DND-41 (cell line): Measurements from ENCODE around the gene MMP17.

Experiments
- ATAC-seq: fragments of 200-7000 bp; cut with Tn5 transposase; 3 replicates; pipeline ENCODE4 v1.9.1; 2021; ENCODE audit warnings: low read depth; ENCODE audit not compliant: insufficient read depth
- DNase-seq: peaks from one replicate; pipeline ENCODE4 v3.0.0-alpha.2; 2020
- H2AFZ ChIP-seq: 2 replicates; pipeline ENCODE4 v1.6.0; 2012; ENCODE audit warnings: low read depth, low read length
- H3K27ac ChIP-seq: 2 replicates; pipeline ENCODE4 v1.5.1; 2012; ENCODE audit warnings: low read length, inconsistent platforms
- H3K27me3 ChIP-seq: fragments of 200-600 bp; sonication (generic); 2 replicates; pipeline ENCODE4 v1.6.0; 2012; ENCODE audit warnings: low read length, mild to moderate bottlenecking, inconsistent platforms; ENCODE audit not compliant: insufficient read depth, poor library complexity
- H3K36me3 ChIP-seq: 2 replicates; pipeline ENCODE4 v1.5.1; 2012; ENCODE audit warnings: low read length, inconsistent platforms; ENCODE audit not compliant: insufficient read depth
- H3K4me1 ChIP-seq: 2 replicates; pipeline ENCODE4 v1.5.1; 2012; ENCODE audit warnings: mild to moderate bottlenecking, low read length; ENCODE audit not compliant: insufficient read depth
- H3K4me2 ChIP-seq: 2 replicates; pipeline ENCODE4 v1.6.0; 2012; ENCODE audit warnings: mild to moderate bottlenecking, moderate library complexity, low read length, inconsistent platforms; ENCODE audit not compliant: insufficient read depth
- H3K4me3 ChIP-seq, 2 experiments: fragments of 200-600 bp in 1 of 2; shearing (Covaris generic) in 1 of 2; 2 replicates each; pipeline ENCODE4 v1.5.1; 2012 to 2016; ENCODE audit warnings: inconsistent platforms in 2 of 2, low read length in 2 of 2, mild to moderate bottlenecking in 2 of 2, low read depth in 1 of 2, moderate library complexity in 1 of 2
- H3K79me2 ChIP-seq: 2 replicates; pipeline ENCODE4 v1.6.0; 2012; ENCODE audit warnings: low read length, inconsistent platforms; ENCODE audit not compliant: insufficient read depth
- H3K9ac ChIP-seq: 2 replicates; pipeline ENCODE4 v1.6.0; 2012; ENCODE audit warnings: low read depth, mild to moderate bottlenecking, inconsistent platforms, low read length, moderate library complexity
- H3K9me3 ChIP-seq: 2 replicates; pipeline ENCODE4 v1.5.1; 2012; ENCODE audit warnings: low read length, moderate library complexity, mild to moderate bottlenecking, inconsistent platforms; ENCODE audit not compliant: insufficient read depth, severe bottlenecking
- H4K20me1 ChIP-seq: 2 replicates; pipeline ENCODE4 v1.6.0; 2012; ENCODE audit warnings: low read length; ENCODE audit not compliant: insufficient read depth
- EZH2 ChIP-seq: IDR thresholded peaks from 3 replicates; pipeline ENCODE4 v1.6.1; 2012; ENCODE audit warnings: borderline replicate concordance, low read depth, mild to moderate bottlenecking, moderate library complexity, low read length, inconsistent platforms; ENCODE audit not compliant: severe bottlenecking
- TF ChIP-seq, protein P1 (sequence below): IDR thresholded peaks from 2 replicates; pipeline ENCODE4 v1.5.1; 2012; ENCODE audit warnings: borderline replicate concordance, low read length, moderate library complexity, mild to moderate bottlenecking; ENCODE audit not compliant: poor library complexity, severe bottlenecking; ENCODE audit errors: extremely low read depth

Gene MMP17

DNA sequence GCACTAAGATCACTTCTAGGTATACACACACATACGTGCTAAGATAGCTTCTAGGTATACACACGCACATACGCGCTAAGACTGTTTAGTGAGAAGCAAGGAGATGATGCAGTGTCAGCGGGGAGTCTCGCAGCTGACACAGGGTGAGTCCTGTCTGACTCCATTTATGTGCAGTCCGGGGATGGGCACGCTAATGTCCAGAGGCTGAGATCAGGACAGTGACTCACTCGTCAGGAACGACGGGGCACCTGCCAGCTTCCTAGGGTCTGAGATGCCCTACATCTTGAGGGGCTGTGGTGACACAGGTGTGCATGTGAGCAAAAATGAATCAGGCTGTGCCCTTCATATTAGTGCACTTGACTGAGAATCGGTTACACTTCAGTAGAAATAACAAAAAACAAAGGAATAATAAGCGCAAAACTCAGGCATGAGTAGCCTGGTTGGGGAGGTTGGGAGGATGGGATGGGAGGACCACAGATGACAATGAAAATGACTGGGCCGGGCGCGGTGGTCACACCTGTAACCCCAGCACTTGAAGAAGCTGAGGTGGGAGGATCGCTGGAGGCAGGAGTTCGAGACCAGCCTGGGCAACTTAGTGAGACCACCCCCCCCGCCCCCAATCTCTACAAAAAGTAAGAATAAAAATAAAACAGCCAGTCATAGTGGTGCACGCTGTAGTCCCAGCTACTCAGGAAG is 37.1 kb downstream of the MMP17 start:
- H3K4me3 ChIP-seq, result no peak overlapping the region
- H3K9ac ChIP-seq, result no peak overlapping the region
- DNase-seq (no peak), ATAC-seq (no peak)
- H3K27ac ChIP-seq, result no peak overlapping the region
- no peaks in the 10 kb centered on the region; the same call in 1 of the 2 replicates for H4K20me1 ChIP-seq
- no peaks in the 10 kb centered on the region for H3K79me2 ChIP-seq
- H3K27me3 ChIP-seq, result no peaks in the 10 kb centered on the region
- no peaks in the 10 kb centered on the region for H3K36me3 ChIP-seq
- H3K4me2 ChIP-seq, result no peak overlapping the region
- no peaks in the 10 kb centered on the region for H3K4me1 ChIP-seq
- H3K9me3 ChIP-seq, result no peaks in the 10 kb centered on the region
- TF ChIP-seq EZH2, result no peak
- H2AFZ ChIP-seq, result no peak overlapping the region

DNA sequence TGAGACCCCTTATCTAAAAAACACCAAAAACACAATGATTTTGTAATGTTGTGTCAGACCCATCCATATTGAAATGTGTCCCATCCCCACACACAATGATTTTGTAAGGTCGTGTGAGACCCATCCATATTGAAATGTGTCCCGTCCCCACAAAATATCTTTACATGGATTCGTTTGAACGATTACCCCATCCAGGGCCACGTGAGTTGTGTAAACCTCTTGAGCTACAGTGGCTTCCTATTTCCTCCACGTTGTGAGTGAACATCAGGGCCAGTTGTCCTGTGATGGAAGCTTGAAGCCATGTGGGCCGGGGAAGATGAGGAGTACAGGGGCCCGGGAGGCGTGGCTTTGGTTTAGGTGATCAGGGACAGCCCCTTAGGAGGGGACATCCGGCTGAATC is 39.3 kb downstream of the MMP17 start:
- ATAC-seq (no peak), DNase-seq (no peak)
- no peaks in the 10 kb centered on the region for H3K27me3 ChIP-seq
- H3K79me2 ChIP-seq, result no peaks in the 10 kb centered on the region
- H3K9me3 ChIP-seq, result no peaks in the 10 kb centered on the region
- H3K4me1 ChIP-seq, result no peaks in the 10 kb centered on the region
- no peak overlapping the region for H3K4me3 ChIP-seq
- no peak overlapping the region for H3K4me2 ChIP-seq
- no peaks in the 10 kb centered on the region for H4K20me1 ChIP-seq
- H3K9ac ChIP-seq, result no peak overlapping the region
- no peaks in the 10 kb centered on the region for H3K36me3 ChIP-seq
- H2AFZ ChIP-seq, result no peak overlapping the region
- H3K27ac ChIP-seq, result no peak overlapping the region
- TF ChIP-seq, protein P1, sequence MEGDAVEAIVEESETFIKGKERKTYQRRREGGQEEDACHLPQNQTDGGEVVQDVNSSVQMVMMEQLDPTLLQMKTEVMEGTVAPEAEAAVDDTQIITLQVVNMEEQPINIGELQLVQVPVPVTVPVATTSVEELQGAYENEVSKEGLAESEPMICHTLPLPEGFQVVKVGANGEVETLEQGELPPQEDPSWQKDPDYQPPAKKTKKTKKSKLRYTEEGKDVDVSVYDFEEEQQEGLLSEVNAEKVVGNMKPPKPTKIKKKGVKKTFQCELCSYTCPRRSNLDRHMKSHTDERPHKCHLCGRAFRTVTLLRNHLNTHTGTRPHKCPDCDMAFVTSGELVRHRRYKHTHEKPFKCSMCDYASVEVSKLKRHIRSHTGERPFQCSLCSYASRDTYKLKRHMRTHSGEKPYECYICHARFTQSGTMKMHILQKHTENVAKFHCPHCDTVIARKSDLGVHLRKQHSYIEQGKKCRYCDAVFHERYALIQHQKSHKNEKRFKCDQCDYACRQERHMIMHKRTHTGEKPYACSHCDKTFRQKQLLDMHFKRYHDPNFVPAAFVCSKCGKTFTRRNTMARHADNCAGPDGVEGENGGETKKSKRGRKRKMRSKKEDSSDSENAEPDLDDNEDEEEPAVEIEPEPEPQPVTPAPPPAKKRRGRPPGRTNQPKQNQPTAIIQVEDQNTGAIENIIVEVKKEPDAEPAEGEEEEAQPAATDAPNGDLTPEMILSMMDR, result no peak

DNA sequence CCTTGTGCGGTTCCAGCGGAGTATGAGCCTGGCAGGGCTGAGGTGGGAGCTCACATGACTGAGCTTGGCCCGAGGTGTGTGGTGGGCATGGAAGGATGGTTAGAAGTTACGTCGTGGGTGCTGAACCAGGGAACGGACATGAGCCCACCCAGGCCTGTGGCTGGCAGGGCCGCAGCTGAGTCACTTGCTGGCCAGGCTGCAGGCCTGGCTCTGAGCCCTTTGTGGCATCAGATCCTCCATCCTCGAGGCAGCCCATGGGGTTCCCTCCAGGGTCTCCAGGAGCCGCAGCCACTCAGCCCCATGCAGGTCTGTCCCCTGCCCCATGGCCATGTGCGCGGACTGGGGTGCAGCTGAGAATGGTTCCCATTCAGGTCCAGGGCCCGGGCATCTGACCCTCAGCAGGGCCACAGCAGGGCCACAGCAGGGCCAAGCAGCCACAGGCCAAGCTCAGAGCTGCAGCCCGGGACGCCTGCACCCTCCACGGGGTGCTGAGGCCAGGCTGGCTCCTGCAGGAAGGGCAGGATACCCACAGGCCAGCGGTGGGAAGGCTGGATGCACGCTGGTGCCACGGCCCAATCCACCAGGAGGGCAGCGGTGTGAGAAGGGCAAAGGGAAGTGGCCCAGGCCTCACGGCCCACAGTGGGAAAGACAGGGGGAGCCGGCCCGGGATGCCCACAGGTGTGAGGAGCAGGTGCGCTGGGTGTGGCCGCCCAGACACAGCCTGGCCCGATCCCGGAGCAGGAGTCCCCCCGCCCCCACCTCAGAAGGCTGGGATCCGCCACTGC is 39.9 kb downstream of the MMP17 start:
- no peak overlapping the region for H3K9ac ChIP-seq
- no peak overlapping the region for H3K4me2 ChIP-seq
- DNase-seq (no peak), ATAC-seq (no peak)
- no peaks in the 10 kb centered on the region for H3K36me3 ChIP-seq
- H2AFZ ChIP-seq, result no peak overlapping the region
- H3K9me3 ChIP-seq, result no peaks in the 10 kb centered on the region
- no peaks in the 10 kb centered on the region for H4K20me1 ChIP-seq
- TF ChIP-seq, protein P1, result no peak
- no peak for TF ChIP-seq EZH2
- no peak overlapping the region for H3K27ac ChIP-seq
- H3K4me3 ChIP-seq, result no peak overlapping the region
- H3K27me3 ChIP-seq, result no peaks in the 10 kb centered on the region
- no peaks in the 10 kb centered on the region for H3K79me2 ChIP-seq
- H3K4me1 ChIP-seq, result no peaks in the 10 kb centered on the region

DNA sequence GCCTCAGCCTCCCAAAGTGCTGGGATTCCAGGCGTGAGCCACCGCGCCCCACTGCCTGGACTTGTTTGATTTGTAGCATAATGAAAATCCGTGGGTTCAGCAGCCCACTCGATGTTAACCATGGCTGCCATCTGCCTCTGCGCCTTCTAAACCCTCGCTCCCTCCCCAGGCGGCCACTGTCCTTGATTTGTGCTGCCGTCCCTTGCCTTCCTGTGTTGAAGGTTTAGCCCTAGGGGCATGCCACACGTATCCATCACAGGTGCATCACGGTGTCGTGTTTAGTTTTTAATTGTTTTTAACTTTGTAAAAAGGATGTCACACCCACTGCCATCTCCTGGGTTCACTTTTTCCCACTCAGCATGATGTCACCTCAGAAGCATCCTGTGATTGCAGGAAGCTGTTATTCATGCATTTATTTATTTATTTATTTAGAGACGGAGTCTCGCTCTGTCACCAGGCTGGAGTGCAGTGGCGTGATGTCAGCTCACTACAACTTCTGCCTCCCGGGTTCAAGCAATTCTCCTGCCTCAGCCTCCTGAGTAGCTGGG is 41.8 kb downstream of the MMP17 start:
- Histone ChIP-seq H3K27ac (no peak overlapping the region), H3K79me2 (no peaks in the 10 kb centered on the region), H3K9ac (no peak overlapping the region), H3K4me1 (no peaks in the 10 kb centered on the region), H3K4me2 (no peak overlapping the region), H3K27me3 (no peaks in the 10 kb centered on the region), H4K20me1 (no peaks in the 10 kb centered on the region), H3K9me3 (peaks cover 4% of the 10 kb centered on the region), H3K4me3 (no peak overlapping the region), H3K36me3 (no peaks in the 10 kb centered on the region), H2AFZ (no peak overlapping the region)
- TF ChIP-seq, protein P1, result no peak
- TF ChIP-seq EZH2, result no peak
- ATAC-seq (no peak), DNase-seq (no peak)
